Measurements from ENCODE around the gene CHTF8.

The CHTF8 gene

DNA sequence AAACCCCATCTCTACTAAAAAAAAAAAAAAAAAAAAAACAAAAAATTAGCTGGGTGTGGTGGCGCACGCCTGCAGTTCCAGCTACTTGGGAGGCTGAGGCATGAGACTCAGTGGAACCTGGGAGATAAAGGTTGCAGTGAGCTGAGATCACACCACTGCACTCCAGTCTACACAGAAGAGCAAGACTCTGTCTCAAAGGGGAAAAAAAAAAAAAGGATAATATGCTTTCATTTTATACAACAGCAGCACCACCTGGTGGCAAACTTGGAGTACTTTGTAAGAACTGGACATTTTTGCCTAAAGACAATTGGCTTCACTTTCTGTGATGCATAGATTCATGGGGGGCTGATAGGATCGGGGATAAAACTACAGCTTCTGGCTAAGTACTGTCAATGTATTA lies 8.5 kb downstream of the CHTF8 start:
- H3K9me3 ChIP-seq (ENCODE audit: severe bottlenecking), result no peaks in the 10 kb centered on the region
- TF ChIP-seq CTCF (IDR thresholded peaks at IDR 0.05; ENCODE audit: low read depth, low read length), result peak; percentile 53
- no peak overlapping the region for H3K27ac ChIP-seq
- H3K36me3 ChIP-seq, result peaks cover 36% of the 10 kb centered on the region
- DNase-seq, result peak; percentile 64
- H3K4me3 ChIP-seq (ENCODE audit: low read depth, low read length), result no peak overlapping the region
- no peaks in the 10 kb centered on the region for H3K27me3 ChIP-seq (ENCODE audit: insufficient read depth, low read depth, severe bottlenecking)

GRCh38 chr16:69120096-69120664 lies 12.2 kb downstream of the CHTF8 start:
- H3K9me3 ChIP-seq (ENCODE audit: severe bottlenecking), result no peaks in the 10 kb centered on the region
- no peaks in the 10 kb centered on the region for H3K27me3 ChIP-seq (ENCODE audit: insufficient read depth, low read depth, severe bottlenecking)
- peaks cover 49% of the 10 kb centered on the region for H3K36me3 ChIP-seq
- DNase-seq, result no peak
- no peak overlapping the region for H3K4me3 ChIP-seq (ENCODE audit: low read depth, low read length)
- TF ChIP-seq CTCF (IDR thresholded peaks at IDR 0.05; ENCODE audit: low read depth, low read length), result no peak
- no peak overlapping the region for H3K27ac ChIP-seq

GRCh38 chr16:69119536-69119935 lies 12.9 kb downstream of the CHTF8 start:
- no peak overlapping the region for H3K4me3 ChIP-seq (ENCODE audit: low read depth, low read length)
- no peak for DNase-seq
- H3K9me3 ChIP-seq (ENCODE audit: severe bottlenecking), result no peaks in the 10 kb centered on the region
- no peak overlapping the region for H3K27ac ChIP-seq
- no peaks in the 10 kb centered on the region for H3K27me3 ChIP-seq (ENCODE audit: insufficient read depth, low read depth, severe bottlenecking)
- H3K36me3 ChIP-seq, result peaks cover 56% of the 10 kb centered on the region
- no peak for TF ChIP-seq CTCF (IDR thresholded peaks at IDR 0.05; ENCODE audit: low read depth, low read length)

- H3K9me3 ChIP-seq (ENCODE audit: severe bottlenecking), result no peaks in the 10 kb centered on the region
- DNase-seq, result no peak
- TF ChIP-seq CTCF (IDR thresholded peaks at IDR 0.05; ENCODE audit: low read depth, low read length), result no peak
- H3K27me3 ChIP-seq (ENCODE audit: insufficient read depth, low read depth, severe bottlenecking), result no peaks in the 10 kb centered on the region
- no peak overlapping the region for H3K4me3 ChIP-seq (ENCODE audit: low read depth, low read length)
- no peak overlapping the region for H3K27ac ChIP-seq
- H3K36me3 ChIP-seq, result peaks cover 59% of the 10 kb centered on the region
These were observed 13.4 kb downstream of the CHTF8 start for GRCh38 chr16:69118994-69119393.

DNA sequence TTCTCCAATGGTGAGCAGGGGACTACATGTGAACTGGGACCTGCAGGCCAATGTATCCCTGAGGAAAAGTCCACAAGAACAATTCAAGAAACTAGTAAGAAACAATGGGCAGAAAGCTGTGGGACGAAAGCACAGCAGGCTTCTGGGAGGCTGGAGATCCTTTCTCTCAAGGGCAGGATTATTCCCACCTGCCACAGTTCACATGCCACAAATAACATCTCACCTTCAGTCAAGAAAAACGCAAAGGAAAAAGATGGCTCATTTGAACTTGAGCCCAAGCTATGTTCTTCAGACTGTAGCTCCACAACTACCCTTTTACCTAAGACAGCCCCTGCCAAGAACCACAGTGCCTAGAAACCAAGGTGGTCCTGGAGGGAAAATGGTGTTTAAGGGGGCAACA lies 13.9 kb downstream of the CHTF8 start:
- Histone ChIP-seq H3K36me3 (peaks cover 60% of the 10 kb centered on the region), H3K27me3 (ENCODE audit: insufficient read depth, low read depth, severe bottlenecking) (no peaks in the 10 kb centered on the region), H3K9me3 (ENCODE audit: severe bottlenecking) (no peaks in the 10 kb centered on the region), H3K4me3 (ENCODE audit: low read depth, low read length) (no peak overlapping the region), H3K27ac (no peak overlapping the region)
- no peak for DNase-seq
- no peak for TF ChIP-seq CTCF (IDR thresholded peaks at IDR 0.05; ENCODE audit: low read depth, low read length)

GRCh38 chr16:69116906-69117305 lies 15.5 kb downstream of the CHTF8 start:
- Histone ChIP-seq H3K9me3 (ENCODE audit: severe bottlenecking) (no peaks in the 10 kb centered on the region), H3K36me3 (peaks cover 68% of the 10 kb centered on the region), H3K4me3 (ENCODE audit: low read depth, low read length) (no peak overlapping the region), H3K27me3 (ENCODE audit: insufficient read depth, low read depth, severe bottlenecking) (no peaks in the 10 kb centered on the region), H3K27ac (no peak overlapping the region)
- DNase-seq, result no peak
- no peak for TF ChIP-seq CTCF (IDR thresholded peaks at IDR 0.05; ENCODE audit: low read depth, low read length)
